Smooth muscle cell (in vitro differentiated cells): ENCODE data around the gene FKBP11. TPM values are rescaled to one million over a fixed set of nuclear protein-coding genes. Genes with fewer than 3 reads are reported as not detected.

ENCODE experiments used
- DNase-seq: peaks from one replicate; lab custom pipeline; 2025; ENCODE audit not compliant: unreplicated experiment; lab: John Stamatoyannopoulos, UW
- H2AFZ ChIP-seq: fragments of 200-600 bp; sonication (generic); 2 replicates; pipeline ENCODE4 v1.6.0; 2016; ENCODE audit warnings: antibody characterized with exemption, low read depth, mild to moderate bottlenecking
- H3F3A ChIP-seq: fragments of 200-600 bp; sonication (generic); 2 replicates; pipeline ENCODE4 v1.6.0; 2017; ENCODE audit warnings: antibody characterized with exemption, low read depth
- H3K27ac ChIP-seq: fragments of 200-600 bp; sonication (generic); 2 replicates; pipeline ENCODE4 v1.5.1; 2016; ENCODE audit warnings: low read depth, mild to moderate bottlenecking
- H3K27me3 ChIP-seq: fragments of 200-600 bp; sonication (generic); 2 replicates; pipeline ENCODE4 v1.6.1; 2016; ENCODE audit warnings: low read depth, mild to moderate bottlenecking
- H3K36me3 ChIP-seq: fragments of 200-600 bp; sonication (generic); 2 replicates; pipeline ENCODE4 v1.5.1; 2016; ENCODE audit warnings: low read depth
- H3K4me1 ChIP-seq: fragments of 200-600 bp; sonication (generic); 2 replicates; pipeline ENCODE4 v1.5.1; 2016; ENCODE audit warnings: low read depth
- H3K4me2 ChIP-seq: fragments of 200-600 bp; sonication (generic); 2 replicates; pipeline ENCODE4 v1.6.0; 2016; ENCODE audit warnings: mild to moderate bottlenecking
- H3K4me3 ChIP-seq: fragments of 200-600 bp; sonication (generic); 2 replicates; pipeline ENCODE4 v1.5.1; 2016; ENCODE audit warnings: mild to moderate bottlenecking
- H3K79me2 ChIP-seq: fragments of 200-600 bp; sonication (generic); 2 replicates; pipeline ENCODE4 v1.6.0; 2016; ENCODE audit warnings: low read depth, mild to moderate bottlenecking
- H3K9ac ChIP-seq: fragments of 200-600 bp; sonication (generic); 2 replicates; pipeline ENCODE4 v1.6.0; 2016; ENCODE audit warnings: low read depth
- H3K9me3 ChIP-seq: fragments of 200-600 bp; sonication (generic); replicated peaks from 2 replicates; pipeline ENCODE4 v1.5.1; 2016; ENCODE audit warnings: low read depth
- H4K20me1 ChIP-seq: fragments of 200-600 bp; sonication (generic); 2 replicates; pipeline ENCODE4 v1.6.0; 2016; ENCODE audit warnings: low read depth
- WGBS: methylation state at CpG from one replicate; pipeline ENCODE4 v1.1.7; 2016; ENCODE audit warnings: low lambda C conversion rate; 5-methylcytosine and 5-hydroxymethylcytosine counted together
- polyA plus RNA-seq: library from polyadenylated mRNA; unstranded; fragments of >200 nt; fragmentation: Nextera tagmentation; extraction: Ambion mirVana; gene quantifications from 2 replicates; pipeline ENCODE4 v1.2.1, GENCODE V29; 2016
- total RNA-seq: library from RNA; depleted of rRNA; stranded (reverse); fragments of >200 nt; gene quantifications from 2 replicates; pipeline ENCODE4 v1.2.3, GENCODE V29; 2014
- TF ChIP-seq, protein P1 (sequence below): fragments of 200-600 bp; sonication (generic); IDR thresholded peaks from 2 replicates; pipeline ENCODE4 v1.5.1; 2017; ENCODE audit warnings: borderline replicate concordance, mild to moderate bottlenecking, antibody characterized with exemption; ENCODE audit not compliant: insufficient read depth, poor library complexity, severe bottlenecking

Gene FKBP11
- total and polyA plus RNA-seq, 2 experiments from 2014 or later = 36.1 to 217 TPM

- H4K20me1 ChIP-seq = peaks cover 52% of the 10 kb centered on the region
- H3K4me1 ChIP-seq = no peaks in the 10 kb centered on the region
- no peak overlapping the region for H3K4me3 ChIP-seq
- H3K9ac ChIP-seq = no peak overlapping the region
- DNase-seq = no peak
- no peak overlapping the region for H2AFZ ChIP-seq
- TF ChIP-seq, protein P1, sequence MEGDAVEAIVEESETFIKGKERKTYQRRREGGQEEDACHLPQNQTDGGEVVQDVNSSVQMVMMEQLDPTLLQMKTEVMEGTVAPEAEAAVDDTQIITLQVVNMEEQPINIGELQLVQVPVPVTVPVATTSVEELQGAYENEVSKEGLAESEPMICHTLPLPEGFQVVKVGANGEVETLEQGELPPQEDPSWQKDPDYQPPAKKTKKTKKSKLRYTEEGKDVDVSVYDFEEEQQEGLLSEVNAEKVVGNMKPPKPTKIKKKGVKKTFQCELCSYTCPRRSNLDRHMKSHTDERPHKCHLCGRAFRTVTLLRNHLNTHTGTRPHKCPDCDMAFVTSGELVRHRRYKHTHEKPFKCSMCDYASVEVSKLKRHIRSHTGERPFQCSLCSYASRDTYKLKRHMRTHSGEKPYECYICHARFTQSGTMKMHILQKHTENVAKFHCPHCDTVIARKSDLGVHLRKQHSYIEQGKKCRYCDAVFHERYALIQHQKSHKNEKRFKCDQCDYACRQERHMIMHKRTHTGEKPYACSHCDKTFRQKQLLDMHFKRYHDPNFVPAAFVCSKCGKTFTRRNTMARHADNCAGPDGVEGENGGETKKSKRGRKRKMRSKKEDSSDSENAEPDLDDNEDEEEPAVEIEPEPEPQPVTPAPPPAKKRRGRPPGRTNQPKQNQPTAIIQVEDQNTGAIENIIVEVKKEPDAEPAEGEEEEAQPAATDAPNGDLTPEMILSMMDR = no peak
- 81% methylated on average over 2 of the region's 2 CpGs for WGBS
- no peaks in the 10 kb centered on the region for H3K79me2 ChIP-seq
- peaks cover 10% of the 10 kb centered on the region for H3F3A ChIP-seq
- H3K36me3 ChIP-seq = peaks cover 7% of the 10 kb centered on the region
- no peak overlapping the region for H3K4me2 ChIP-seq
- no peaks in the 10 kb centered on the region for H3K9me3 ChIP-seq
- no peaks in the 10 kb centered on the region for H3K27me3 ChIP-seq
- H3K27ac ChIP-seq = no peak overlapping the region
Measured at GRCh38 chr12:48932878-48933277, 7.6 kb upstream of the FKBP11 start.

GRCh38 chr12:48930475-48930874 lies 5.2 kb upstream of the FKBP11 start:
- DNase-seq = no peak

GRCh38 chr12:48929551-48929950 lies 4.3 kb upstream of the FKBP11 start:
- H3K4me2 ChIP-seq = no peak overlapping the region
- no peaks in the 10 kb centered on the region for H3K4me1 ChIP-seq
- H3F3A ChIP-seq = peaks cover 16% of the 10 kb centered on the region
- no peaks in the 10 kb centered on the region for H3K27me3 ChIP-seq
- no peak for DNase-seq
- H3K9ac ChIP-seq = no peak overlapping the region
- no peaks in the 10 kb centered on the region for H3K9me3 ChIP-seq
- H3K36me3 ChIP-seq = peaks cover 7% of the 10 kb centered on the region
- TF ChIP-seq, protein P1 = no peak
- H2AFZ ChIP-seq = no peak overlapping the region
- H3K27ac ChIP-seq = no peak overlapping the region
- 89% methylated on average over 1 of the region's 1 CpG for WGBS
- H3K79me2 ChIP-seq = no peaks in the 10 kb centered on the region
- H4K20me1 ChIP-seq = peaks cover 25% of the 10 kb centered on the region
- no peak overlapping the region for H3K4me3 ChIP-seq

More at GRCh38 chr12:48930475-48930874, 5.2 kb upstream of the FKBP11 start:
- Histone ChIP-seq H3K79me2 (no peaks in the 10 kb centered on the region), H3F3A (peaks cover 16% of the 10 kb centered on the region), H3K36me3 (peaks cover 7% of the 10 kb centered on the region), H3K4me2 (no peak overlapping the region), H4K20me1 (peaks cover 34% of the 10 kb centered on the region), H3K9me3 (no peaks in the 10 kb centered on the region), H3K27ac (no peak overlapping the region), H3K4me1 (no peaks in the 10 kb centered on the region), H3K27me3 (no peaks in the 10 kb centered on the region), H3K9ac (no peak overlapping the region), H3K4me3 (no peak overlapping the region), H2AFZ (no peak overlapping the region)
- TF ChIP-seq, protein P1 = no peak
- 98% methylated on average over 4 of the region's 4 CpGs for WGBS

DNA sequence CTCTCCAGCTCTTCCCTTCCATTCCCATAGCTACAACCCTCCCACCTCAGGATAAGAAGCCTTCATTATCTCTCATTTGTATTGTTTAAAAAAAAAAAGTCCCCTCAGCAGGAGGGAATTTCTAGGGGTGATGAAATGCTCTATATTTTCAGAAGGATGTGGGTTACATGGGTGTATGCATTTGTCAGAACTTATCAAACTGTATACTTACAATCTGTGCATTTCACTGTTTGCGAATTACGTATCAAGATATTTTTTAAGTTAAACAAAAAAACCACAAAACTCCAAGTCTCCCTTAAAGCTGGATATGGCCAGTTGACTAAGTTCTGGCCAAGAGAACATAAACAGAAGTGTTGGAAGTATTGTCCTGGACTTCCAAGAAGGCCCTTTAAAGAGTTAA lies 2.0 kb upstream of the FKBP11 start:
- Histone ChIP-seq H3K4me1 (no peaks in the 10 kb centered on the region), H3K36me3 (peaks cover 7% of the 10 kb centered on the region), H3K9me3 (no peaks in the 10 kb centered on the region), H4K20me1 (peaks cover 13% of the 10 kb centered on the region), H3K27ac (no peak overlapping the region), H2AFZ (no peak overlapping the region), H3K4me3 (no peak overlapping the region), H3K4me2 (peak overlapping the region; percentile 5), H3K9ac (no peak overlapping the region), H3K79me2 (no peaks in the 10 kb centered on the region), H3K27me3 (no peaks in the 10 kb centered on the region), H3F3A (peaks cover 16% of the 10 kb centered on the region)
- 33% methylated on average over 2 of the region's 2 CpGs for WGBS
- TF ChIP-seq, protein P1 = no peak
- DNase-seq = no peak
